OCI-LY7 (cell line): ENCODE data around the gene C1QC.

Source experiments
- CTCF ChIP-seq: fragments of 200-600 bp; sonication (generic); conservative IDR thresholded peaks from 2 replicates; pipeline ENCODE4 v1.5.1; 2014; ENCODE audit warnings: mild to moderate bottlenecking, antibody characterized with exemption, low read length, moderate library complexity, mixed read lengths
- EZH2phosphoT487 ChIP-seq: fragments of 200-600 bp; sonication (generic); IDR thresholded peaks from 2 replicates; pipeline ENCODE4 v1.6.1; 2018; ENCODE audit warnings: low read depth, borderline replicate concordance, mild to moderate bottlenecking, mixed run types, antibody characterized with exemption, low read length, moderate library complexity, mixed read lengths

DNA sequence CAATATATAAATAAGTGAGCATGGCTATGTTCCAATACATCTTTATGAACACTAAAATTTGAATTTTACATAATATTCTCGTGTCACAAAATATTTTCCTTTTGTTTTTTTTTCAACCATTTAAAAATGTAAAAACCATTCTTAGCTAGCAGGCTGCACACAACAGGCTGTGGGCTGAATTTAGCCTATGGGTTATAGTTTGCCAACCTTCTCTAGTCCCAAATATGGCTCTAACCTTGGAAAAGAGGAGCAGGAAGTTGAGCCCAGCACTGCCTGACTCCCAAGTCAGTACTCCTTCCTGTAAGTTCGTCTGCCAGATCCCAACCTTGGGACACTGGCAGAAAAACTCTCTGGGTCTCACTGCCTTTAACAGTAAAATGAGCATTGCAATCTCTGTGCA, 23.0 kb downstream of the C1QC start:
- TF ChIP-seq CTCF, result no peak
- TF ChIP-seq EZH2phosphoT487, result no peak
